NAMALWA (cell line): ENCODE data around the gene FTH1.
"Not testable (repeated sequence)": the region's sequence is repeated elsewhere in the genome, so short reads cannot be mapped to it uniquely, and the experiment has no call there.

ENCODE experiments used
- DNase-seq: peaks from one replicate; pipeline ENCODE4 v3.0.0-alpha.2; 2015; ENCODE audit warnings: low spot score

The FTH1 gene

GRCh38 chr11:61967116-61967923, at the start of gene FTH1:
Gene FTH1, minus strand, starts transcription at chr11:61967634. Its CDS starts 209 bp downstream, at chr11:61967425.
- DNase-seq: peak; percentile 91

- no peak for DNase-seq
Measured at GRCh38 chr11:62015615-62016014, 48.2 kb upstream of the FTH1 start.

GRCh38 chr11:62013537-62014476, 46.4 kb upstream of the FTH1 start:
- DNase-seq: no peak

GRCh38 chr11:62012832-62013461, 45.5 kb upstream of the FTH1 start:
- DNase-seq: no peak

- DNase-seq: no peak
Measured at GRCh38 chr11:62012451-62012831, 45.0 kb upstream of the FTH1 start.

- DNase-seq: no peak
Measured at GRCh38 chr11:62011881-62012280, 44.4 kb upstream of the FTH1 start.

- DNase-seq: no peak
Measured at GRCh38 chr11:62010935-62011528, 43.6 kb upstream of the FTH1 start.

GRCh38 chr11:62008193-62008592, 40.8 kb upstream of the FTH1 start:
- no peak for DNase-seq

GRCh38 chr11:62004473-62004872, 37.0 kb upstream of the FTH1 start:
- no peak for DNase-seq

GRCh38 chr11:62002283-62002682, 34.8 kb upstream of the FTH1 start:
- not testable (repeated sequence) for DNase-seq

GRCh38 chr11:62001450-62002191, 34.2 kb upstream of the FTH1 start:
- no peak for DNase-seq

- no peak for DNase-seq
Measured at GRCh38 chr11:62000539-62001446, 33.4 kb upstream of the FTH1 start.

GRCh38 chr11:61999141-61999975, 31.9 kb upstream of the FTH1 start:
- no peak for DNase-seq

GRCh38 chr11:61996933-61997332, 29.5 kb upstream of the FTH1 start:
- no peak for DNase-seq

GRCh38 chr11:61994981-61995380, 27.5 kb upstream of the FTH1 start:
- DNase-seq: no peak

- DNase-seq: no peak
Measured at GRCh38 chr11:61985869-61986268, 18.4 kb upstream of the FTH1 start.

GRCh38 chr11:61983419-61983818, 16.0 kb upstream of the FTH1 start:
- DNase-seq: no peak

GRCh38 chr11:61980783-61981541, 13.5 kb upstream of the FTH1 start:
- no peak for DNase-seq
